H1 (cell line): ENCODE data around the gene ANKRD6. TPM values are rescaled to one million over a fixed set of nuclear protein-coding genes. Genes with fewer than 3 reads are reported as not detected.

Experiments used
- CHD7 ChIP-seq: fragments of 300-600 bp; sonication (generic); IDR thresholded peaks from 2 replicates; pipeline ENCODE4 v1.7.1; 2012; ENCODE audit warnings: low read length, moderate library complexity, mild to moderate bottlenecking, inconsistent platforms; ENCODE audit not compliant: insufficient replicate concordance
- CTBP2 ChIP-seq: IDR thresholded peaks from 2 replicates; pipeline ENCODE4 v1.7.0; 2011; ENCODE audit warnings: borderline replicate concordance, mild to moderate bottlenecking, moderate library complexity, mixed read lengths, low read length; ENCODE audit not compliant: insufficient read depth, insufficient read length
- polyA plus RNA-seq, 7 experiments: library from polyadenylated mRNA; depleted of rRNA in 3 of 7; stranded (reverse) in 5 of 7; unstranded in 2 of 7; fragments of >200 nt in 5 of 7; fragments of 200-250 nt in 2 of 7; gene quantifications; 1 replicate in 5 of 7; 2 replicates in 1 of 7; 4 replicates in 1 of 7; pipeline versions ENCODE4 v1.2.1 to v1.2.3, GENCODE V29; 2011 to 2013; ENCODE audit warnings: missing spikeins in 2 of 7, mixed read lengths in 2 of 7
- total RNA-seq: library from RNA; stranded (reverse); fragmentation: NEBNext Ultra II Directional; extraction: Animal tissue kit (Norgen Biotek cat#: 25700); gene quantifications from 2 replicates; pipeline ENCODE4 v1.2.1, GENCODE V29; 2021

ANKRD6 gene
- total and polyA plus RNA-seq, 2 of the 8 experiments (the other 6 are each of a cell fraction or from before 2014, with no cell fraction given), result 5.9 to 12.8 TPM

GRCh38 chr6:89662659-89663223 lies 229.8 kb downstream of the ANKRD6 start (continued):
- TF ChIP-seq CHD7, result no peak
- no peak for TF ChIP-seq CTBP2
- TF ChIP-seq, all 59 proteins: peak for 0
